ENCODE data around the gene ZNF423. TPM values are rescaled to one million over a fixed set of nuclear protein-coding genes. Genes with fewer than 3 reads are reported as not detected.

The ZNF423 gene
- total and polyA plus RNA-seq, 9 of the 15 experiments (the other 6 are each of a cell fraction or from before 2014, with no cell fraction given) = not detected

GRCh38 chr16:49800441-49800840, 55.5 kb downstream of the ZNF423 start:
- Histone ChIP-seq H3K36me3 (ENCODE audit: control insufficient read depth, insufficient read depth, low read length) (no peaks in the 10 kb centered on the region), H3K4me1 (replicated peaks in 1 of 2; ENCODE audit: control insufficient read depth in 2 of 2, insufficient read depth in 2 of 2, low read length in 2 of 2) (no peaks in the 10 kb centered on the region), H2AFZ (ENCODE audit: low read depth, low read length) (no peak overlapping the region), H3K9ac (ENCODE audit: insufficient read depth in 1 of 2, low read depth in 2 of 2, low read length in 2 of 2) (no peak overlapping the region), H4K20me1 (replicated peaks; ENCODE audit: control insufficient read depth, insufficient read depth, low read length) (peaks cover 2% of the 10 kb centered on the region; the same call in 1 of the 2 replicates), H3K79me2 (ENCODE audit: control insufficient read depth, insufficient read depth, low read length) (no peaks in the 10 kb centered on the region), H3K27me3 (ENCODE audit: control insufficient read depth in 2 of 2, insufficient read depth in 2 of 2, low read length in 2 of 2) (peaks cover 0 to 4% of the 10 kb centered on the region in 2 experiments; a peak in 1 of 5 replicates), H3K4me3 (no peak overlapping the region), H3K9me3 (replicated peaks; ENCODE audit: control insufficient read depth, insufficient read depth, low read depth, low read length) (no peaks in the 10 kb centered on the region), H3K27ac (ENCODE audit: extremely low read depth, low read depth, low read length) (no peak overlapping the region), H3K4me2 (ENCODE audit: insufficient read depth, low read length) (no peak overlapping the region), H3K9me1 (ENCODE audit: control insufficient read depth, insufficient read depth, low read length) (no peaks in the 10 kb centered on the region)
- 0% methylated on average over 5 of the region's 5 CpGs for WGBS (ENCODE audit: insufficient coverage, low coverage, missing lambda C conversion rate)
- in situ Hi-C loops (cut with MboI) (no loop called here), intact Hi-C loops (cut with micrococcal nuclease) (no loop called here)
- FAIRE-seq = no peak
- CTCF ChIA-PET (ENCODE audit: low intra/inter-chr PET ratio) = no interaction called here
- no peak for DNase-seq (ENCODE audit: extremely low read depth in 1 of 4, low spot score in 3 of 4)
- POLR2A ChIA-PET = no interaction called here
- no peak for ATAC-seq
- no TSS peak for BruUV-seq (replicated peaks)
- no peak for TF ChIP-seq CCAR2 (IDR thresholded peaks at IDR 0.05; ENCODE audit: low read depth, low read length)
- no peak for TF ChIP-seq PML (IDR thresholded peaks at IDR 0.05; ENCODE audit: low read length)
- no peak for TF ChIP-seq JUNB (CRISPR knock-in tag; conservative IDR thresholded peaks at IDR 0.05)
- no peak for TF ChIP-seq E4F1 (CRISPR knock-in tag; IDR thresholded peaks at IDR 0.05; ENCODE audit: borderline replicate concordance)
- TF ChIP-seq CTBP1 (IDR thresholded peaks at IDR 0.05; ENCODE audit: borderline replicate concordance) = no peak
- no peak for TF ChIP-seq ZNF436 (CRISPR knock-in tag; IDR thresholded peaks at IDR 0.05)
- no peak for TF ChIP-seq HBP1 (CRISPR knock-in tag; IDR thresholded peaks at IDR 0.05)
- TF ChIP-seq NR2C1 (IDR thresholded peaks at IDR 0.05) = no peak
- no peak for TF ChIP-seq NR2C1 (tag; IDR thresholded peaks at IDR 0.05)
- no peak for TF ChIP-seq ZNF282 (CRISPR knock-in tag; IDR thresholded peaks at IDR 0.05)
- TF ChIP-seq TGIF2 (CRISPR knock-in tag; IDR thresholded peaks at IDR 0.05) = no peak
- TF ChIP-seq ETV1 (tag; conservative IDR thresholded peaks at IDR 0.05; ENCODE audit: low read depth) = no peak
- no peak for TF ChIP-seq ZNF717 (CRISPR knock-in tag; IDR thresholded peaks at IDR 0.05)
- TF ChIP-seq CAMTA2 (CRISPR knock-in tag; conservative IDR thresholded peaks at IDR 0.05) = no peak
- TF ChIP-seq GATA2 (CRISPR knock-in tag; IDR thresholded peaks at IDR 0.05) = no peak
- no peak for TF ChIP-seq CBFA2T2 (conservative IDR thresholded peaks at IDR 0.05)
- no peak for TF ChIP-seq SAFB2 (IDR thresholded peaks at IDR 0.05; ENCODE audit: borderline replicate concordance, low read depth, low read length, severe bottlenecking)
- TF ChIP-seq ELF1 (tag; IDR thresholded peaks at IDR 0.05) = no peak
- no peak for TF ChIP-seq AFF4 (CRISPR knock-in tag; IDR thresholded peaks at IDR 0.05)
